Femur (tissue), 1 donor: ENCODE data around the gene C1QL4.
"Not testable (repeated sequence)": the region's sequence is repeated elsewhere in the genome, so short reads cannot be mapped to it uniquely, and the experiment has no call there.

Experiments used
- DNase-seq: peaks from one replicate; pipeline ENCODE4 v3.0.0-alpha.2; 2017

C1QL4 gene

DNA sequence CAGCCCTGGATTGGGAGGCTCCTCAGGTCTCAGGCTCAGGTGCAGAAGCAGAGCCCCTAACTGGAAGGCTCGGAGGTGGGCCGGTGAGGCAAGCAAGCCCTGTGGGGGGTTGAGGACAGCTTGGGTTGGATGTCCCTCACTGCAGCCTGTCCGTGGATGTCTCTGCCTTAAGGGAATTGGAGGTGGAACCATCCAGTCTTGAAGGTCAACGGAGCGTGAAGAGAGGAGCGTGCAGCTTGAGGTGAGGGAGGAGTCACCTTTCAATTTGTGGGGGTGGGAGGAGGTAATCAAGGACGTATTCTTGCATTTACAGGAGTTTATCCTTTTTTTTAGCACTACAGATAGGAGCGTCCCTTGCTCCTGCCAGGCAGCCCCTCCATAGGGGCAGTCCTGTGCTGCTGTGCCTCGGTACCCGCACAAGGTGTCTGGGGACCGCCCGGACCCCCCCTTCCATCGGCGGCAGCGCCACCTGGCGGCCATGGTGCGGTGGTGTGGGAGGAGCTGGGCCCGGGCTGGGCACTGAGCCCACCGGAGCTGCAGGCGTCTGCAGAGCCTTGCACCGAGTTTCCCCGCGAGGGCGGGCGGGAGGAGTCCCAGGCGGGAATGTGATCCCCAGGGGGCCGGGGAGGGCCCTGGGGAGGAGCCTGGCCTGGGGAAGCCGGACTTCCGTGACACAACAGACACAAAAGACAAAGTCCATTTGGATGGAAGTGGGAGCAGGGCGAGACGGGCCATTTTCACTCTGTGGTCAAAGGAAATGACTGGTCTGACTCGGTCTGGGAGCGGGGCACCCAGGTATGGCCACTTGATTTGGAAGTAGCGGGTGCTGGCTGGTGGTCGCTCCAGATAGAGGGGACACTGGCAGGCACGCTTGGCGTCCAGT lies 10.6 kb upstream of the C1QL4 start:
- peak; percentile 84 for DNase-seq

DNA sequence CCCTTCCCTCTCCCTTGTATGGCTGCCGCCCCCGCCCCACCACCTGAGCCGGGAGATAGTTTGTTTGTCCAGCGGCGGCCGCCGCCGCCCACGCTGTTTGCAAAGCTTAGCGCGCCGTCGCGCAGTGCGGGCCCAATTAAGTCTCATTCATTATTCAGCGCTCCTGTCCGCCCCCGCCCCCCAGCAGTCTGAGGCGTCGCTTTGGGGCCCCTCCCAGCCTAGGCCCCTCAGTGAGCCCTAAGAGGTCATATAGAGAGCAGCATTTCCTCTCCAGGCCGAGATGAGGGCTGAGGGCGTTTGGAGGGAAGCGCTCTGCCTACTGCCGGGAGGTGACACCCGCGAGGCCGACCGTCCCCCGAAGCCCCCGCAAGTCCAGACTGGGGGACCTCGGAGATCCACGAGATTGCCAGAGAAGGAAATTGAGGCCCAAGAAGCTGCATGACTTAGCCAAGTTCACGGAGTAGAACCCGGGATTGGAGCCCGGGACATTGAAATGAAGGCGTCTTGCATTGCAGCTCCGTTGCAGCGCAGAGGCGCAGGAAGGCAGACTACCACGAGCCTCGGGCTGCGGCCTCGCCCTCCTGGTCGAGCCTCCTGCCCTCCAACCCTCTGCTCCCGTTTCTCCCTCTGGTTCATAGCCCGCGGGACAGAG lies 9.8 kb upstream of the C1QL4 start, which contains the start of gene DNAJC22:
Gene DNAJC22 (plus strand): TSS at position 230 of the 652 bp plus-strand sequence. CDS start 1,985 bp downstream, outside the sequence.
- peak; percentile 40 for DNase-seq

DNA sequence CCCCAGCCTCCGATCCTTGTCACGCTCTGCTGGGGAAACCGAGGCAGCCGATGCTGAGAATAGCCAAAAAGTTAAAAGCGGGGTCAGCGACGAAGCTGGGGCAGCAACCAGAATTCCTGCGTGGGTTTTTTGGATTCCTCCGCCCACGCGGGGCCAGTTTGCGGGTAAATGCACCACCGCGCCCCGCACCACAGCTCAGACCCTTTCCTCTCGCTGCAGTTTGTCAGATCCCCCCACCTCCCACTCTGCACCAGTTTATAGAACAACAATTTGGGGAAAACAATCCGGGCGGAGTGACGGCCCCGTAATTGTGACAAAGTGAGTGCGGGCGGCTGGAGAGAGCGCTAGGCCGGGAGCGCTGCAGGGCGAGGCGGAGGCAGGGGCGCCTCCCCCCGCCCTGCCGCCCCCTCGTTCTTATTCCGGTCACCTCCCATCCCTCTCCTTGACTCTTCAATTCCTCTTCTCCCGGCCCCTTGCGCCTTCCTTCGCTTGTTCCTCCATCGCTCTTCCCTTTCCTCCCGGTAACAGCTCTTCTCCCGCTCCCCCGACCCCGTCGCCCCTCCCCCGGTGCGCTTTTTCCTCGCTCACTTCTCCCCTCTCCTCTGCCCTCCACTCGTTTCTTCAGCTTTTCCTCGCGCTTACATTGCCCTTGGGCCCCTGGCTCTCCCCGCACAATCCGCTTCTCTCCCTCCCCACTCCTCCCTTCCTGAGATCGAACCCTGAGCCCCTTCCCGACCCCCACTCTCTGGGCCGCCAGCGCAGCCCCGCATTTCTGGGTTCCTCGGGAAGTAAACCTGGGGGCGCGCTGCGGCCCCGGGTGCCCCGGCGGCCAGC lies 9.1 kb upstream of the C1QL4 start:
- DNase-seq, result no peak

DNA sequence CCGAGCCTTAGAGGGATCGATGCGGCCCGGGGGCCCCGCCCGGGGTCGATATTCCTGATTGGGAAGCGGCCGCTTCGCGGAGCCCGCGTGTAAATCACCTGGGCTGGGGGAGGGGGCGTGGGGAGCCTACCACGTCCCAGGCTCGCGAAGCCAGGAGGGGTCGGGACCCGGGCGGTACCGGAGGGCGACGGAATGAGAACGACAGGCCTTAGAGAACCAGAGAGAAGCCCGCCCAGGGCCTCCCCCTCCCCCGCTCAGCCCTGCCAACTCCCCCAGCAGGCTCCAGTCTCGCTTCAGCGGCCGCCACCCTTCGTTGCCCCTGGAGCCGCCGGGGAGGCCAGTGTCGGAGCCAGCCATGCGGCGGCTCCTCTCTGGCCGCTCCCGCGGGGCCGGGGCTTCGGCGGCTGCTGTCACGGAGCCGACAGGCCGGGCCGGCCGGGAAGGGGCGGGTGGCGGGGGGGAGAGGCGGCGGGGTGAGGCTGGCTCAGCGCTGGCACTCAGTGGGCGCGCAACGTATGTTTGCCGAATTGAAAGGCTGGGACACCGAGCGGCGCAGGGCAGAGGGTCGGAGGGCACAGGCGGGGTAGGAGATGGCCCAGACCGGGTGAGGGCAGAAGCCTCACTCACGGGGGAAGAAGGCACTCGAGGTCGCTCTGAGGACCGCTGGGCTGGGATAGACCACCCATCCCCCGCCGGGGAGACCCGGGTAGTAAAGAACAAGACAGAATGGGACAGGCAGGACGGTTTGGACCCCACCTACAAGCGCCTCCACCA lies 8.2 kb upstream of the C1QL4 start:
- peak; percentile 66 for DNase-seq

DNA sequence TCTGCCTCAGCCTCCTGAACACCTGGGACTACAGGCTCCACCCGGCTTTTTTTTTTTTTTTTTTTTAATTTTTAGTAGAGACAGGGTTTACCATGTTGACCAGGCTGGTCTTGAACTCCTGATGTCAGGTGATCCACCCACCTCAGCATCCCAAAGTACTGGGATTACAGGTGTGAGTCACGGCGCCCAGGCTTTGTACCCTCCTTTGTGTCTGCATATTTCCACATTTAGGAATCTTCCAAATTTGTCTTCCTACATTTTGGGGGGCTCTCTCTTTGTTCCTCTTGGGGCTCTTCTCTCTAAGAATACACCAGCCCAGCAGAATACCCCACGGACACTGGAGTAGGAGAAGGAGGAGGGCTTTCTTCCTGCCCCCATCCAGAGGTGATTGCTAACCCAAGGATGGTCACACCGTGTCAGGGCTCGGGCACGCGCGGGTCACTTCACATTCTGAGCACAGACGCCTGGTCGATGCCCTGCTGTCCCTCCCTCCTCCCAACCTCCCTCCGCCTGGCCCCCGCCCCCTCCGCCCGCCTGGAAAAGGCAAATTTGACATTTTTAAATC lies 7.6 kb upstream of the C1QL4 start:
- no peak for DNase-seq

DNA sequence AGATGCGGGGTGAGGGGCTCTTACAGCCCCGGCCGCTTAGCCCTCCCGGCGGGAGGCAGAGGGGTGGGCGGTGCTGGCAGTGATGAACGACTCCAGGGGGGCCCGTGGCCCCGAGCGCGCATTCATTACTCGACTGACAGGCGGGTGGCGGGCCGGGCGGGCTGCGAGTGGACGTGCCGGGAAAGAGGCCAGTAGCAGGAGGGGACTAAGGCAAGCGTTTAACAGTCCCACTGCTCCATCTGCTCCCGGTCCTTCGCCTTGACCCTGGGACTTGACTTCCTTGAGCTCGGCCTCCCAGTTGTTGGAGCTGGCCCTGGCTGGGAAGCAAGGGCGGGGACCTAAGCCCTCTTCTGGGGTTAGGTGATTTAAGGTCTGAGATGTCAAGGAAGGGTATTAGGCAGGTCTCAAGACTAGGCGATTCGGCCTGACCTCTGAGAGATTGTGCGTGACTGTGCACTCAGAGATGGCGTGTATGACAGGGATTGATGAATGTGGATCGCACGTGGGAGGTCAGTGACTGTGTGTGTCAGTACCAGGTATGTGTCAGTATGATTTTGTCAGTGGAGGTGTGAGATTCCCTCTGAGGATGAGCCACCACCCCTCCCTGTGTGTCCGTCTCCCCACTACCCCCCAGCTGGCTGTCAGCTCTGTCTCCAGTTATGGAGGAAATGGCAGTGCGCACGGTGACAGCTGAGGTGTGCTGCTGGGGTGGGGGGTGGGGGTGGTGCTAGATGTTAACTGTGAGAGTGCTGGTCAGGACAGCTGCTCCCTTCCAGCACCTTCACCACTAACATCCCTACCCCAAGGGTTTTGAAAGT lies 6.1 kb upstream of the C1QL4 start:
- DNase-seq, result peak; percentile 50

DNA sequence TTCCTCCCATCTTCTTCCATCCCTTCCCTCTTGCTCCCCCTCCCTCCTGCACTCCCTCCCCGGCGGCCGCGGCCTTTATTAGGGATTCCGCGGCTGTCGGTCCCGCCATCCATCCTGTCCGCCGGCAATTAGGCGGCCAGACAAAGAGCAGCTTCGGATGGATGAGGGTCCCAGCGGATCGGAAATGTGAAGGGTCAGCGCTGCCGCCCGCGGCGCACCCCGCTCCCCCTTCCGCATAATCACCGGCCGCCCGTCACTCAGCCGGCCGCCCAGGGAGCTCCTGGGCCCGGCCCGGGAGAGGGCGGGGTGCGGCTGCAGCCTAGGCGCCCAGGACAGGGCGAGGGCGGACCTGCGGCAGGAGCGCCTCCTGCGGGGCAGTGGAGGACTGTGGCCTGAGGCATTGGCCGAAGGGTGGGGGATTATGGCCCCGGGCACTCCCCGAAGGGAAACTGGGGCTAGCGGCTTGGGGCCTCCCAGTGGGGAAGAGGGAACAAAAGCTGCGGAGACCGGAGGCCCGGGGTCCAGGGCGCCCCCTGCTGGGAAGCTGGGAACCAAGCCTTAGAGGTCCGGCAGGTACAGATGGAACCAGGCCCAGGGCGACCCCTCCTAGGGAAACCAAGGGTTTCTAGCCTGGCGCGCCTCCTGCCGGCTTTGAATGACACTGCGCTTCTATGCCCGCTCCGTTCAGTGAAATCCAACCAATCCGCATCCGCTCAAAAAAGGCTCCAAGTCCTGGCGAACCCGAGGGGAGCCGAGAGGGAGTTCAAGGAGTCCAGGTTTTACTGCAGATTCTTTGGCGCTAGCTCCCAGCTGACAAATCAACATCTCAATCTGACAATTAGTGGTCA lies 5.3 kb upstream of the C1QL4 start:
- peak; percentile 84 for DNase-seq

DNA sequence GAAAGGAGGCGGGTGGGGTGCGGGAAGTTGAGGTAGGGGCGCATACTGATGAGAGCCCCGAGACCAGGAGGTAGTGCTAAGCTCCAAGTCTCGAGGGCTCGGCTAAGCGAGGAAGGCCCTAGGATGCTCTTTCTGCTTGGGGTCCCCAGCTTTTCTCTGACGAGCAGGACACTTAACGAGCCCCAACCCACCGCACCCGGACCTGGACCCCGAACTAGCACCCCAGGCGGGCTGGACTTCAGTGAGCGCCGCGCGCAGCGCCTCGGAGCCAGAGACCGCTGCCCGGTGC lies 4.7 kb upstream of the C1QL4 start:
- no peak for DNase-seq

DNA sequence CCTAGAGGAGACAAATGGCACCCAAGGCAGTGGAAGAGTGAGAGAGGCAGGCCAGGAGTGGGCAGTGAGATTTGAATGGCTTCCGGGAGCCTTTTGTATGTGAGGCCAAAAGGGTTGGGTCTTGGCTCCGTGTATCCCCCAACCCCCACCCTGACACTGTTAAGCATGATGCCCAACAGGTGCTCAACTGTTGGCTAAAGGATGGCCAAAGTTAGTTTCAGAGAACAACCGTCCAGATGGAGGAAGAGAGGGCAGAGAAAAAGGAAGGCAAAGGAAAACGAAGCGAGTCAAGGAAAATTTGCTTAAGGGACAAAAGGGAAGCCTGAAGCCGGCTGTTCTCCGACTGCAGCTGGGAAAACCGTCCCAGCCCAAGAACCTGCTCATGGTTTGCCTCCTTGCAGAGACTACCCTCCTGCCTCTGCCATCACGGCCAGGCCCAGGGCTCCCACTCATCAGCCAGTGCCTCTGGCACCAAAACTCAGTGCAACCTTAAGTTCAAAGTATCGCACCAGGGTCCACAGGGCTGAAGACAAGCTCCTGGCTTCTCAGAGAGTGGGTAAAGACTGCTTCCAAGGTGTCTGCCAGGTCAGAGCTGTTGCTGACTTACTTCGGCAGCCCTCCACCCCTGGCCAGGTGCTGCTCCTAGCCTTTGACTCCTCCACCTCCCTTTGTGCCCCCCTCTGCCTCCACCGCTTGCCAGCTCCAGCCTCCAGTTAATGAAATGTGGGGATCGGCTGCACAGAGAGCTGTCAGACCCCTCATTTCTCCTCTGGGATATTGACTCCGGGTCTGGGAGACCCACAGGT lies 4.2 kb upstream of the C1QL4 start:
- DNase-seq, result no peak

DNA sequence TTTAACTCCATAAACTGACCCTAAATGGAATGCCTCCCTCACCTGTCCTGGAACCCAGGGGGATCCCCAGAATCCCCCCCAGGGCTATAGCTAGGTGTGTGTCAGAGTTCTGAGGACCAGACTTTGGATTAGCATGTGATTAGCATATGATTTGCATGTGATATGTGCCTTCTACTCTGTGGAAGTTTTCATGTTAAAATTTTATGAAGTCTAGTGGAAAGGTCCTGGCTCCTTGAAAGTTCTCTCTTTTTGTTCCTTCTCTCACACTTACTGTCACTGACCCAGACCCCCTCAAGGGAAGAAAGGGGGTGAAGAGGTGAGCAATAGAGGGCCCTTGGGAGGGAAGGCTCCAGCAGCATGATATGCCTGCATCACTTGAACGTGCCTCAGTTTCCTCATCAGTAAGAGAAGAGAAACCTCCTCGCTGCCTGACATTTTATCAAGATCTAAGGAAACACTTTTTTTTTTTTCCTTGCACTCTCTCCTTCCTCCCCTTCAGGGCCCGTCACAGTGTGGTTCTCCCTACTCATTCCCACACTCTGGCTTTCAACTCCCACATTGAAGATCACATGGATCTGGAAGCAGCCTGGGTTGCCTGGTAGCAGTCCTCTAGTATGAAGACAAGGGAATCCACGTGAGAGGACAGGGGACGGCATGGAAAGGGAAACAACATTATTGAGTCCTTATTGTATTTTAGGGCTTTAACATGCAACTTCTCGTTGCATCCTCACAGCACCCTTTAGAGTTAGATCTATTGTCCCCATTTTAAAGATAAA lies 3.3 kb upstream of the C1QL4 start:
- DNase-seq, result no peak

DNA sequence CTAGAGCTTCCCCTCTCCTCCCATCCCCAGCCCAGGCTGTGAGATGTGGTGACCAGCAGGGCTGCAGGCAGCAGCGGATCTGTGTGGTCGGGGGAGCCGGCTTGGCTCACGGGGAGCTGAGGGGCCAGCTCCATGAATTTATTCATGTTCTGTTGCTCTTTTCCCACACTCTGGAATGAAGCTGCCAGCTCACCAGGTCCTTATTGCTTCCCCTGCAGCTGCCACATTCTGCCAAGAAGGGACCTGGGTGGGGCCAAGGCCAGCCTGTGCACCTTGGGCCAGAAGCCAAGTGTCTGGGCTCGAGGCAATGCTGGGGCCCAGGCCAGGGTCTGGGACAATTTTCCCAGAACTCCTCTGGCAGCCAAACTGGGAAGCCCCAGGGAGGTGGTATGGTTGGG lies 2.5 kb upstream of the C1QL4 start:
- DNase-seq, result no peak

DNA sequence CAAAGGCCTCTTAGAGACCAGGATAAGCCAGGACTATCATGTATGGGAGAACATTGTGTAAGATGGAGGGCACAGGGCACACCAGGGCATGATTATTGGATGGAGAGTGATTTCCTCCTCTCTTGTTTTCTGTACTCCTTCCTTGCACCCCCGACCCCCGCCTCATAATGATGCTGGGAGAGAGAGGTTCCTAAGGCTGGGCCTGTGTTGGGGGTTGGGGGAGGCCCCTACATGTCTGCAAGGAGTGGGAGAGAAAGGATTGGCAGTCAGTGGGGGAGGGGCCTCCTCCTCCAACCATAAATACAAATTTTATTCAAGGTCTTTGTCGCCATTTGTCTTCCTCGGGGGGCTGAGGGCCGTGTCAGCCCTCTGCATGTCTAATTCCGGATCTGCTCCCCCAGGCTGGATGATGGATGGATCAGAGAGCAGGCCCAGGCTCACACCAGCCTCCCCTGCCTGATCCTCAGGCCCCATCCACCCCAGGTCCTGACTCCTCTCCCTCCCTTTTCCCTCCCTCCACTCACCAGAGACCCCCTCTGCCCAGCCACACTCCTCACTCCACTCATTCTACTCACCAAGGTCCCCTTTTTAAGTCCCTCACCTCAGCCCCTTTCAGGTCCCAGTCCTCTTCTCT lies 2.0 kb upstream of the C1QL4 start:
- no peak for DNase-seq

DNA sequence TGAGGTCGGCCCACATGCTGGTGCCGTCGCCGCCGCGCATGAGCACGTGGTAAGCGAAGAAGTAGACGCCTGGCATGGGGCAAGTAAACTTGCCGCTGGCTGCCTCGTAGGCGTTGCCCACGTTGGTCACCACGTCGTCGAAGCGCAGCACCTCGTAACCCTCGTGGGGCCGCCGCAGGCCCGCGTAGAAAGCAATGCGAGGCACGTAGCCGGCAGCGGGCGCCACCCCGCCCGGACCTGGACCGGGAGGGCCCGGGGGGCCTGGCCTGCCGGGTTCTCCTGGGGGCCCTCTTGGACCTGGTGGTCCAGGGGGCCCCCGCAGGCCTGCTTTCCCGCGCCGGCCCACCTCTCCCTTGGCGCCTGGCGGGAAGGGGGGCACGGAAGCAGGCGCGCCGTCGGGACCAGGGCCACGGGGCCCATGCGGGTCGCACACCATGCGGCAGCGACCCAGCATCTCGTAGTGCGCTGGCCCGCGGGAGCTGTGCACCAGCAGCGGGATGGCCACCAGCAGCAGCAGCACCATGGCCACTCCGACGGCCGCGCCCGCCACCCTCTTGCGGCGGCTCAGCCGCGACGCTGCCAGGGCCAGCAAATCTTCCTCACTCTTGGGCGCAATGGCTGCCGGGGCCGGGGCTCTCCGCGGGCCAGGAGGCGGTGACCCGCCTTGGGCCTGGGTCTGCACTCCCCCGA lies 888 bp downstream of the C1QL4 start:
- DNase-seq, result no peak

DNA sequence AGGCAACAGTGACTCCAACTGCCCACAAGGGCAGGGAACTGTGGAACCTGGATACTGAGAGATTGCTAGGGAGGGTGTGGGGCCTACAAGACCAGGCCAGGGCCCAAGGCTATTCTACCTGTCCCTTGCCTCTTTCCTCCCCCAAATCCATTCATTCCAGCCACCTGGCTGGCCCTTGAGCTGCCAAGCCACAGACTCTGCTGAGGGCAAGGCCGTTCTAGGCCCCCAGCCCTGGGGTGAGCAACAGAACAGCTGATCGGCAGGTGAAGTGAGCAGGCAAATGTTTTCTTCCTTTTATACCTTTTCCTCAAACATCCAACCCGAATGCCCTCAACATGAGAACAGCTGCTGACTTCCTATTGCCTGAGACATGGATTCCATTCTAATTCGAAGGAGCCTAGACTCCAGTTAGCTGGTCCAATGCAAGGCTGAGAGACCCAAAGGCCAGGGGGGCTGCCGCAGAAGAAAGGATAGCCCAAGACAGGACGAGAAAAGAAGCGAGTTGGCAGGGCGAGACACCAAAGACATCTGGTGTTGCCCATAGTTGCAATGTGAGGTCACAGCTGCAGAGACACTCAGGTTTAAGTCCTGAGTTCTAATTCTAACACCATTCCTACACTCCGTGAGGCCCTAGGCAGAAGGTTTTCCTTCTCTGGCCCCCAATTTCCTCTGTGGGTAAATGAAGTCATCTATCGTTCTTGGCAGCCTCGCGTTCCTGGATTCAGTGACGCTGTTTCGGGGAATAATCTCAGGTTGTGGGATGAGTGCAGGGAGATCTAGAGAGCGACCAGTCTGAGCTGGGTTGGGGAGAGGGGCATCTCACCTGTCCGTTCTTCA lies 1.7 kb downstream of the C1QL4 start:
- no peak for DNase-seq

DNA sequence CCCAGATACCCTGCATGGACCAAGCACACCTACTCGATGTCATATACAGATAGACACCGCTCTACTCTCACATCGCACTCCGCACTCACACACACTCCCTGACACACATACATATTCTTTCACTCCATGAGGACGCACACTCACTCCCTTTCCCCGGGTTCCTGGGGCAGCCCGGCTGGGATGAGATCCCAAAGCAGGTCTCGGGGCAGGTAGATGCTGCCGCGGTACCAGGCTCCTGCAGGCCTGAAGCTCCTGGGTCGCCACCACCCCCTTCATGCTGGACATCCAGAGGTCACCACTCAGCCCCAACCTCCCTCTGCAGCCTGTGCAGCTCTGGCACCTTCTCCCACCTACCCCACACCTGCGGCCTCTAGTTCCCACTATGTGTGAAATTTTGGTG lies 2.3 kb downstream of the C1QL4 start:
- no peak for DNase-seq

DNA sequence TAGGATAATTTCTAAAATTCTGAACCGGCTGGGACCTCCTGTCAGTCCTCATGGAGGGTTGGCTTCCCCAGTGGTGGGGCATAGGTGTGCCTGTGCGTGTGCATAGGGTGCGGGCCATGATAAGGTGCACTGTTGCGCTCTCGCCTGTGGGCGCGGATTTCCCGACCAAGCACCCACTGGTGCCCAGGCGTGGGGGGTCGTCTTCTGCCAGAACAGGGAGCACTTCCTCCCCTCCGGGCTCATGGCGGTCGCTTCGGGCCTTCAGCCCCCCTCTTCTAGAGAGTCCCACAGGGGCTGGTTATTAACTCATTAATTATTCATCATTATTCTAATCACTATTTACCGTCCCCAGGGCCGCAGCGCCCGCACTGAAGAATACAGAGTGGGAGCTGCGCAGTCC lies 2.8 kb downstream of the C1QL4 start:
- no peak for DNase-seq

DNA sequence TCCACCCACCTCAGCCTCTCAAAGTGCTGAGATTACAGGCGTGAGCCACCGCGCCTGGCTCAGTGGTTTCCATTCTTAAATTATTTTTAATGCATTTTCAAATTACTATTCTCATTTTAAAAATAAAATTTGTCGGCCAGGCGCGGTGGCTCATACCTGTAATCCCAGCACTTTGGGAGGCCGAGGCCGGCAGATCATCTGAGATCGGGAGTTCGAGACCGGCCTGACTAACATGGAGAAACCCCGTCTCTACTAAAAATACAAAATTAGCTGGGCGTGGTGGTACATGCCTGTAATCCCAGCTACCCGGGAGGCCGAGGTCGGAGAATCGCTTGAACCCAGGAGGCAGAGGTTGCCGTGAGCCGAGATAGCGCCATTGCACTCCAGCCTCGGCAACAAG lies 3.2 kb downstream of the C1QL4 start:
- not testable (repeated sequence) for DNase-seq
